DMS153 treated with DMSO at 0.1 percent for 48 hours (cell line): ENCODE results near the gene HM13.
"Not testable (repeated sequence)": the region's sequence is repeated elsewhere in the genome, so short reads cannot be mapped to it uniquely, and the experiment has no call there.

ENCODE experiments used
- DNase-seq: peaks from one replicate; lab custom pipeline; 2025; ENCODE audit not compliant: unreplicated experiment; lab: John Stamatoyannopoulos, UW

Gene HM13

GRCh38 chr20:31500527-31500926 is 13.7 kb upstream of the HM13 start:
- DNase-seq = no peak

- peak; percentile 27 for DNase-seq
Observed at GRCh38 chr20:31502884-31503673, 11.2 kb upstream of the HM13 start.

GRCh38 chr20:31505903-31506302 is 8.3 kb upstream of the HM13 start:
- DNase-seq = no peak

- no peak for DNase-seq
Observed at GRCh38 chr20:31508517-31509244, 5.6 kb upstream of the HM13 start.

- DNase-seq = no peak
Observed at GRCh38 chr20:31515072-31515774, 981 bp downstream of the HM13 start.

GRCh38 chr20:31515775-31516107 is 1.5 kb downstream of the HM13 start:
- no peak for DNase-seq

GRCh38 chr20:31516166-31516565 is 1.9 kb downstream of the HM13 start:
- no peak for DNase-seq

- no peak for DNase-seq
Observed at GRCh38 chr20:31516651-31517050, 2.4 kb downstream of the HM13 start.

- DNase-seq = no peak
Observed at GRCh38 chr20:31517373-31517772, 3.1 kb downstream of the HM13 start.

GRCh38 chr20:31521267-31521666 is 7.0 kb downstream of the HM13 start:
- DNase-seq = not testable (repeated sequence)

- no peak for DNase-seq
Observed at GRCh38 chr20:31522731-31523130, 8.5 kb downstream of the HM13 start.

GRCh38 chr20:31523361-31524283 is 9.4 kb downstream of the HM13 start:
- no peak for DNase-seq

GRCh38 chr20:31527266-31527665 is 13.0 kb downstream of the HM13 start:
- no peak for DNase-seq

- DNase-seq = no peak
Observed at GRCh38 chr20:31535298-31535697, 21.1 kb downstream of the HM13 start.

GRCh38 chr20:31536575-31536974 is 22.3 kb downstream of the HM13 start:
- DNase-seq = no peak

- no peak for DNase-seq
Observed at GRCh38 chr20:31537116-31537871, 23.1 kb downstream of the HM13 start.

GRCh38 chr20:31537890-31538289 is 23.6 kb downstream of the HM13 start:
- no peak for DNase-seq

GRCh38 chr20:31538326-31538725 is 24.1 kb downstream of the HM13 start:
- no peak for DNase-seq

- not testable (repeated sequence) for DNase-seq
Observed at GRCh38 chr20:31539636-31540035, 25.4 kb downstream of the HM13 start.

- DNase-seq = no peak
Observed at GRCh38 chr20:31540406-31540805, 26.2 kb downstream of the HM13 start.
